H1 (cell line): Measurements from ENCODE around the gene WBP1L. TPM values are rescaled to one million over a fixed set of nuclear protein-coding genes. Genes with fewer than 3 reads are reported as not detected.

Source experiments
- CTCF ChIA-PET: fragments of 300-600 bp; sonication (Branson Sonifier 250); formaldehyde crosslinking; loops from one replicate; lab custom pipeline; 2021; ENCODE audit not compliant: partially characterized antibody; lab: Charles Lee
- POLR2A ChIA-PET: fragments of 300-600 bp; sonication (Branson Sonifier 250); formaldehyde crosslinking; loops from one replicate; lab custom pipeline; 2021; ENCODE audit warnings: inconsistent platforms; ENCODE audit not compliant: partially characterized antibody; lab: Charles Lee
- DNase-seq, 2 experiments: peaks; one replicate each; pipeline versions ENCODE4 v3.0.0 to v3.0.0-alpha.2; 2010 to 2022; ENCODE audit warnings: low spot score in 2 of 2, low read depth in 1 of 2, mixed read lengths in 1 of 2
- FAIRE-seq: peaks from 2 replicates; lab custom pipeline; 2011; peaks lifted over from hg19 to GRCh38; lab: Jason Lieb, UNC
- H2AFZ ChIP-seq: 2 replicates; pipeline ENCODE4 v1.8.1; 2012; ENCODE audit warnings: low read length, inconsistent platforms
- H2AK5ac ChIP-seq: 2 replicates; pipeline ENCODE4 v1.6.1; 2013; ENCODE audit warnings: low read depth, low read length
- H2BK120ac ChIP-seq: replicated peaks from 2 replicates; pipeline ENCODE3; 2013; ENCODE audit warnings: low read depth, low read length, inconsistent platforms
- H2BK12ac ChIP-seq: 2 replicates; pipeline ENCODE4 v1.6.1; 2013; ENCODE audit warnings: low read depth, low read length
- H2BK15ac ChIP-seq: 2 replicates; pipeline ENCODE4 v1.6.1; 2013; ENCODE audit warnings: low read length
- H2BK20ac ChIP-seq: 2 replicates; pipeline ENCODE4 v1.6.1; 2013; ENCODE audit warnings: low read length
- H2BK5ac ChIP-seq: 2 replicates; pipeline ENCODE4 v1.6.1; 2013; ENCODE audit warnings: low read depth, low read length
- H3K14ac ChIP-seq: 2 replicates; pipeline ENCODE4 v1.6.1; 2013; ENCODE audit warnings: inconsistent platforms; ENCODE audit not compliant: insufficient read length
- H3K18ac ChIP-seq: 2 replicates; pipeline ENCODE4 v1.6.1; 2013; ENCODE audit warnings: low read length; ENCODE audit errors: extremely low read depth
- H3K23ac ChIP-seq: 2 replicates; pipeline ENCODE4 v1.6.1; 2013; ENCODE audit warnings: inconsistent platforms; ENCODE audit not compliant: insufficient read length
- H3K23me2 ChIP-seq: 2 replicates; pipeline ENCODE4 v1.6.1; 2013; ENCODE audit warnings: low read depth, low read length
- H3K27ac ChIP-seq: 2 replicates; pipeline ENCODE4 v1.6.1; 2011; ENCODE audit warnings: low read depth, low read length, inconsistent platforms
- H3K27me3 ChIP-seq, 4 experiments: replicated peaks in 1 of 4; 1 replicate in 1 of 4; 2 replicates in 3 of 4; pipeline versions ENCODE4 v1.6.1 to v1.8.1; 2011 to 2013; ENCODE audit warnings: low read length in 3 of 4, mild to moderate bottlenecking in 3 of 4, inconsistent platforms in 2 of 4, mixed read lengths in 2 of 4, moderate library complexity in 1 of 4; ENCODE audit not compliant: control insufficient read depth in 3 of 4, insufficient read depth in 3 of 4; ENCODE audit errors: extremely low read depth in 1 of 4
- H3K36me3 ChIP-seq, 4 experiments: 2 replicates each; pipeline versions ENCODE4 v1.6.1 to v1.8.1; 2011 to 2013; ENCODE audit warnings: mild to moderate bottlenecking in 4 of 4, low read length in 3 of 4, moderate library complexity in 2 of 4, control low read depth in 1 of 4, inconsistent platforms in 1 of 4; ENCODE audit not compliant: insufficient read depth in 4 of 4, control insufficient read depth in 2 of 4
- H3K4ac ChIP-seq: replicated peaks from 2 replicates; pipeline ENCODE3; 2013; ENCODE audit warnings: low read length, low read depth, mixed read lengths, inconsistent platforms; ENCODE audit not compliant: insufficient read length
- H3K4me1 ChIP-seq, 4 experiments: replicated peaks in 1 of 4; 1 replicate in 1 of 4; 2 replicates in 3 of 4; pipeline versions ENCODE4 v1.6.1 to v1.8.1; 2011 to 2013; ENCODE audit warnings: low read length in 3 of 4, inconsistent platforms in 2 of 4, mixed read lengths in 1 of 4; ENCODE audit not compliant: insufficient read depth in 4 of 4, control insufficient read depth in 3 of 4
- H3K4me2 ChIP-seq, 2 experiments: 2 replicates each; pipeline versions ENCODE4 v1.6.1 to v1.8.1; 2011 to 2013; ENCODE audit warnings: low read depth in 2 of 2, low read length in 2 of 2, control low read depth in 1 of 2, inconsistent platforms in 1 of 2, mild to moderate bottlenecking in 1 of 2; ENCODE audit not compliant: insufficient read depth in 1 of 2
- H3K4me3 ChIP-seq, 4 experiments: fragments of 200-600, 300-600 bp in 1 of 4; sonication (generic), shearing (Covaris generic), sonication (Bioruptor Twin) in 1 of 4; 2 replicates each; pipeline versions ENCODE4 v1.5.1 to v1.8.1; 2011 to 2016; ENCODE audit warnings: low read length in 4 of 4, low read depth in 3 of 4, control low read depth in 2 of 4, inconsistent platforms in 2 of 4, mild to moderate bottlenecking in 2 of 4, mixed read lengths in 1 of 4, moderate library complexity in 1 of 4; ENCODE audit not compliant: insufficient read depth in 2 of 4; ENCODE audit errors: extremely low read depth in 1 of 4
- H3K56ac ChIP-seq: replicated peaks from 2 replicates; pipeline ENCODE3; 2013; ENCODE audit warnings: low read depth, mild to moderate bottlenecking, mixed read lengths, low read length, inconsistent platforms; ENCODE audit not compliant: insufficient read length
- H3K79me1 ChIP-seq: 2 replicates; pipeline ENCODE4 v1.6.1; 2013; ENCODE audit warnings: low read depth, low read length, control low read depth
- H3K79me2 ChIP-seq, 2 experiments: 2 replicates each; pipeline versions ENCODE4 v1.6.1 to v1.8.1; 2012 to 2013; ENCODE audit warnings: low read length in 2 of 2, mild to moderate bottlenecking in 2 of 2, inconsistent platforms in 1 of 2; ENCODE audit not compliant: insufficient read depth in 2 of 2, control insufficient read depth in 1 of 2
- H3K9ac ChIP-seq, 4 experiments: replicated peaks in 1 of 4; 1 replicate in 1 of 4; 2 replicates in 3 of 4; pipeline versions ENCODE4 v1.6.1 to v1.8.1; 2011 to 2013; ENCODE audit warnings: low read depth in 3 of 4, low read length in 3 of 4, control low read depth in 2 of 4, mild to moderate bottlenecking in 2 of 4, moderate library complexity in 2 of 4, inconsistent platforms in 1 of 4; ENCODE audit errors: extremely low read depth in 1 of 4
- H3K9me3 ChIP-seq, 2 experiments: 2 replicates each; pipeline versions ENCODE4 v1.6.1 to v1.8.1; 2012 to 2013; ENCODE audit warnings: mild to moderate bottlenecking in 2 of 2, moderate library complexity in 2 of 2, control low read depth in 1 of 2, inconsistent platforms in 1 of 2, low read depth in 1 of 2, low read length in 1 of 2, mixed read lengths in 1 of 2; ENCODE audit not compliant: insufficient read depth in 2 of 2
- H4K20me1 ChIP-seq, 2 experiments: replicated peaks in 1 of 2; 2 replicates each; pipeline versions ENCODE3 to v1.8.1; 2011 to 2013; ENCODE audit warnings: inconsistent platforms in 2 of 2, low read length in 2 of 2, mild to moderate bottlenecking in 1 of 2; ENCODE audit not compliant: insufficient read depth in 2 of 2, control insufficient read depth in 1 of 2
- H4K5ac ChIP-seq: 2 replicates; pipeline ENCODE4 v1.6.1; 2013; ENCODE audit warnings: low read length, low read depth, mixed read lengths, inconsistent platforms; ENCODE audit not compliant: insufficient read length
- H4K8ac ChIP-seq: 2 replicates; pipeline ENCODE4 v1.8.0; 2013; ENCODE audit warnings: mild to moderate bottlenecking, moderate library complexity, low read length, inconsistent platforms; ENCODE audit not compliant: insufficient read depth; ENCODE audit errors: extremely low read depth
- H4K91ac ChIP-seq: replicated peaks from 2 replicates; pipeline ENCODE3; 2013; ENCODE audit warnings: low read length, mixed read lengths, inconsistent platforms; ENCODE audit not compliant: insufficient read length
- JUND ChIP-seq: IDR thresholded peaks from 2 replicates; pipeline ENCODE4 v1.6.1; 2011; ENCODE audit warnings: mild to moderate bottlenecking, improper control_type of control experiment, low read length
- RBBP5 ChIP-seq: IDR thresholded peaks from 2 replicates; pipeline ENCODE4 v1.7.1; 2012; ENCODE audit warnings: low read depth, mild to moderate bottlenecking, inconsistent platforms, low read length, moderate library complexity, borderline replicate concordance
- SIN3A ChIP-seq, 2 experiments: IDR thresholded peaks in 1 of 2; conservative IDR thresholded peaks in 1 of 2; 2 replicates each; pipeline ENCODE4 v1.6.1; 2011 to 2012; ENCODE audit warnings: low read length in 2 of 2, improper control_type of control experiment in 1 of 2, low read depth in 1 of 2, mild to moderate bottlenecking in 1 of 2
- TCF12 ChIP-seq: IDR thresholded peaks from 2 replicates; pipeline ENCODE4 v1.6.1; 2011; ENCODE audit warnings: low read depth, mild to moderate bottlenecking, low read length
- whole genome bisulfite sequencing, 2 experiments: shearing (Covaris generic) in 1 of 2; methylation state at CpG; one replicate each; pipeline versions ENCODE4 v1.1.6 to v1.1.7; 2013 to 2015; ENCODE audit warnings: low lambda C conversion rate in 2 of 2, mixed read lengths in 2 of 2, inconsistent platforms in 1 of 2, low coverage in 1 of 2, missing lambda C conversion rate in 1 of 2; ENCODE audit not compliant: insufficient replicate concordance in 2 of 2, insufficient coverage in 1 of 2, insufficient read length in 1 of 2; ENCODE audit errors: extremely low coverage in 1 of 2, missing lambda C conversion rate in 1 of 2; 5-methylcytosine and 5-hydroxymethylcytosine counted together
- polyA plus RNA-seq, 7 experiments: library from polyadenylated mRNA; depleted of rRNA in 3 of 7; stranded (reverse) in 5 of 7; unstranded in 2 of 7; fragments of >200 nt in 5 of 7; fragments of 200-250 nt in 2 of 7; gene quantifications; 1 replicate in 5 of 7; 2 replicates in 1 of 7; 4 replicates in 1 of 7; pipeline versions ENCODE4 v1.2.1 to v1.2.3, GENCODE V29; 2011 to 2013; ENCODE audit warnings: missing spikeins in 2 of 7, mixed read lengths in 2 of 7
- total RNA-seq: library from RNA; stranded (reverse); fragmentation: NEBNext Ultra II Directional; extraction: Animal tissue kit (Norgen Biotek cat#: 25700); gene quantifications from 2 replicates; pipeline ENCODE4 v1.2.1, GENCODE V29; 2021
- TF ChIP-seq, protein P1 (sequence below), 3 experiments: IDR thresholded peaks; 1 replicate in 2 of 3; 2 replicates in 1 of 3; pipeline versions ENCODE4 v1.5.1 to v1.6.1; 2011; ENCODE audit warnings: low read length in 3 of 3, mild to moderate bottlenecking in 3 of 3, inconsistent platforms in 2 of 3, low read depth in 1 of 3, moderate library complexity in 1 of 3; ENCODE audit not compliant: insufficient read depth in 1 of 3; ENCODE audit errors: control extremely low read depth in 1 of 3

The WBP1L gene
- total and polyA plus RNA-seq, 2 of the 8 experiments (the other 6 are each of a cell fraction or from before 2014, with no cell fraction given): 26.6 to 29.9 TPM

DNA sequence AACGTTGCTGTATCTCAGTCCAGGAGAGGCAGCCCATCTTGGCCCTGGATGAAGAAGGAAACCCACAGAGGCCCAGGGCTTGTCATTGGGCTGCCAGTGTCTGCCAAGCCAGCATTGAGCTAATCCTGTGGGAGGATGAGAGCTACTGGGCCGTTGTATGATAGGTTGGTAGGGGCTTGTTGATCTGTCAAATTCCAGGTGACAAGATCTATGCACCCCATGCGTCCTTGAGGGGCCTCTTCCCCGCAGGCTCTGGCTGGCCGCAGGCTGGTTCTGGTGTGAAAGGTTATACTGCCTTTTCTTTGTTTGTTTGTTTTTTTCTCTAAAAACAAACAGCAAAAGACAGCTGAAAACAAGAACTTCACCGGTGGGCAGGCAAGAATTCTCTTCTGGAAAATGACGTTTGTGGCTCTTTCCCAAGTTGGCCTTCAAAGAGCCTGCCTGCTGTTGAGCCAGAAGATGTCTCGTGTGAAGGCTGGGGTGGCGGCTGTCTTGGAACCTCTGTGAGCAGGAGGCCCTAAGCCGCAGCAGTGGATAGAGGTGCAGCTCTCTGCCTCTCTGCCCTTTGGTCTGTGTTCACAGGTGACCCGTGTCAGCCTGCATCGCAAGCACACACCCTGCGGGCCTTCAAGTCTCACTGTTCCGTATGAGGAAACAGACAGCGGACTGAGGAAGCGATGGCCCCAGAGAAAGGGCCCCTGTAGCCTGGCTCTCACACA, 70.1 kb downstream of the WBP1L start:
- WGBS, 2 experiments: 94% methylated on average over 16 of the region's 16 CpGs; no CpG with 5 or more reads in 1 of the 2 experiments
- FAIRE-seq: no peak
- 0 out of 2 replicates have a peak overlapping the region, but pooled peaks have one; percentile 44 for H2BK5ac ChIP-seq
- H3K4me3 ChIP-seq: no peak overlapping the region
- no peak overlapping the region for H3K9ac ChIP-seq
- no peak overlapping the region for H4K8ac ChIP-seq
- no peak overlapping the region for H4K5ac ChIP-seq
- no peaks in the 10 kb centered on the region for H3K79me1 ChIP-seq
- no peaks in the 10 kb centered on the region for H3K9me3 ChIP-seq
- H3K4me1 ChIP-seq: peaks cover 0 to 7% (median 2%) of the 10 kb centered on the region in 4 experiments; a peak in 5 of 7 replicates
- no peaks in the 10 kb centered on the region for H3K23me2 ChIP-seq
- no peak overlapping the region for H3K4ac ChIP-seq
- ChIA-PET CTCF (interaction anchor here (0.6 to 1.4 kb wide), 3 partner anchors 59 to 198 kb away, joined by 3 to 4 read pairs (median 4); no protein-coding TSS in a partner anchor), POLR2A (no interaction called here)
- H3K27ac ChIP-seq: no peak overlapping the region
- H4K91ac ChIP-seq: no peak overlapping the region
- no peak overlapping the region for H2AK5ac ChIP-seq
- H3K56ac ChIP-seq: no peak overlapping the region
- H3K27me3 ChIP-seq: no peaks in the 10 kb centered on the region
- H3K36me3 ChIP-seq: peaks cover 0 to 7% (median 2%) of the 10 kb centered on the region in 4 experiments; a peak in 2 of 8 replicates
- H3K18ac ChIP-seq: no peak overlapping the region
- DNase-seq: no peak
- no peak overlapping the region for H3K14ac ChIP-seq
- no peak overlapping the region for H2AFZ ChIP-seq
- H3K4me2 ChIP-seq: no peak overlapping the region
- H2BK20ac ChIP-seq: no peak overlapping the region
- TF ChIP-seq, protein P1, sequence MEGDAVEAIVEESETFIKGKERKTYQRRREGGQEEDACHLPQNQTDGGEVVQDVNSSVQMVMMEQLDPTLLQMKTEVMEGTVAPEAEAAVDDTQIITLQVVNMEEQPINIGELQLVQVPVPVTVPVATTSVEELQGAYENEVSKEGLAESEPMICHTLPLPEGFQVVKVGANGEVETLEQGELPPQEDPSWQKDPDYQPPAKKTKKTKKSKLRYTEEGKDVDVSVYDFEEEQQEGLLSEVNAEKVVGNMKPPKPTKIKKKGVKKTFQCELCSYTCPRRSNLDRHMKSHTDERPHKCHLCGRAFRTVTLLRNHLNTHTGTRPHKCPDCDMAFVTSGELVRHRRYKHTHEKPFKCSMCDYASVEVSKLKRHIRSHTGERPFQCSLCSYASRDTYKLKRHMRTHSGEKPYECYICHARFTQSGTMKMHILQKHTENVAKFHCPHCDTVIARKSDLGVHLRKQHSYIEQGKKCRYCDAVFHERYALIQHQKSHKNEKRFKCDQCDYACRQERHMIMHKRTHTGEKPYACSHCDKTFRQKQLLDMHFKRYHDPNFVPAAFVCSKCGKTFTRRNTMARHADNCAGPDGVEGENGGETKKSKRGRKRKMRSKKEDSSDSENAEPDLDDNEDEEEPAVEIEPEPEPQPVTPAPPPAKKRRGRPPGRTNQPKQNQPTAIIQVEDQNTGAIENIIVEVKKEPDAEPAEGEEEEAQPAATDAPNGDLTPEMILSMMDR (IDR thresholded peaks at IDR 0.05; ENCODE audit: control extremely low read depth in 1 of 3, insufficient read depth in 1 of 3, low read depth in 1 of 3, low read length in 3 of 3): no peak
- TF ChIP-seq JUND: no peak
- TF ChIP-seq TCF12: no peak
- no peak for TF ChIP-seq SIN3A (conservative IDR thresholded peaks at IDR 0.05 in 1 of 2, IDR thresholded peaks at IDR 0.05 in 1 of 2; ENCODE audit: low read depth in 1 of 2, low read length in 2 of 2)
- TF ChIP-seq RBBP5: no peak
- no peaks in the 10 kb centered on the region for H4K20me1 ChIP-seq
- H3K79me2 ChIP-seq: no peaks in the 10 kb centered on the region
- no peak overlapping the region; the same call in 1 of the 2 replicates for H2BK12ac ChIP-seq
- H2BK15ac ChIP-seq: no peak overlapping the region
- H3K23ac ChIP-seq: no peak overlapping the region
- no peak overlapping the region for H2BK120ac ChIP-seq
